A549 (cell line): ENCODE results near the gene FGFBP2. TPM values are rescaled to one million over a fixed set of nuclear protein-coding genes. Genes with fewer than 3 reads are reported as not detected.

Experiments used
- EHMT2 ChIP-seq: fragments of 200-600 bp; sonication (generic); IDR thresholded peaks from 2 replicates; pipeline ENCODE4 v1.6.1; 2016; ENCODE audit warnings: antibody characterized with exemption, low read depth, mild to moderate bottlenecking, moderate library complexity
- NFE2L2 ChIP-seq: fragments of 150-350 bp; conservative IDR thresholded peaks from 2 replicates; pipeline ENCODE4 v1.6.1; 2014; ENCODE audit warnings: low read length
- TFCP2L1 ChIP-seq: fragments of 250-450 bp; sonication (Bioruptor Pico); IDR thresholded peaks from 2 replicates; pipeline ENCODE4 v1.5.0; 2021; ENCODE audit warnings: mild to moderate bottlenecking
- ZC3H11A ChIP-seq: fragments of 450-650 bp; IDR thresholded peaks from 2 replicates; pipeline ENCODE4 v1.6.1; 2014; ENCODE audit warnings: antibody characterized with exemption, mild to moderate bottlenecking
- polyA plus RNA-seq, 4 experiments: library from polyadenylated mRNA; depleted of rRNA in 3 of 4; stranded (reverse); fragments of >200 nt; fragmentation: RNase III in 1 of 4; extraction: RNeasy Plus Mini Kit Qiagen cat#74134 plus additional on column Dnase treatment in 1 of 4; gene quantifications; 2 replicates in 3 of 4; 3 replicates in 1 of 4; pipeline ENCODE4 v1.2.3, GENCODE V29; 2011 to 2017
- TF ChIP-seq, protein P1 (sequence below): fragments of 200-600 bp; sonication (generic); IDR thresholded peaks from 2 replicates; pipeline ENCODE4 v1.6.1; 2016; ENCODE audit warnings: antibody characterized with exemption, mild to moderate bottlenecking, moderate library complexity

Gene FGFBP2
- polyA plus RNA-seq, 2 of the 4 experiments (the other 2 are of a cell fraction) = not detected

DNA sequence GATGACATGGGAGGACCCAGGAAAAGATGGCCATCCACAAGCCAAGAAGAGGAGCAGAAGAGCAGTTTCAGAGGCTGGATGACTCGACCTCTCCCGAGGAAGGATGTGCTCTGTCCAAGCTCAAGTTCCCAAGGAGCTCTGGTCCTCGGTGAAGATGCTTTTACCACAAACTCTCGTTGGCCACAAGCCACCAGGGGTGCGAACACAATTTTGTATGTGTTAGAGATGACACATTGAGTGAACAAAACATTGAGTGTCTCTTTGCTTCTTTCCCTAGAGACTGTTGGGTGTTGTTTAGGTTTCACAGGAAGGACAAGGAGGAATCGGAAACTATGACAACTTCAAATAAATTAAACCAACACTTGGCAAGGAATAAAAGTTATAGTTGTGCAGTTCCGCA is 50.7 kb downstream of the FGFBP2 start (continued):
- TF ChIP-seq, protein P1, sequence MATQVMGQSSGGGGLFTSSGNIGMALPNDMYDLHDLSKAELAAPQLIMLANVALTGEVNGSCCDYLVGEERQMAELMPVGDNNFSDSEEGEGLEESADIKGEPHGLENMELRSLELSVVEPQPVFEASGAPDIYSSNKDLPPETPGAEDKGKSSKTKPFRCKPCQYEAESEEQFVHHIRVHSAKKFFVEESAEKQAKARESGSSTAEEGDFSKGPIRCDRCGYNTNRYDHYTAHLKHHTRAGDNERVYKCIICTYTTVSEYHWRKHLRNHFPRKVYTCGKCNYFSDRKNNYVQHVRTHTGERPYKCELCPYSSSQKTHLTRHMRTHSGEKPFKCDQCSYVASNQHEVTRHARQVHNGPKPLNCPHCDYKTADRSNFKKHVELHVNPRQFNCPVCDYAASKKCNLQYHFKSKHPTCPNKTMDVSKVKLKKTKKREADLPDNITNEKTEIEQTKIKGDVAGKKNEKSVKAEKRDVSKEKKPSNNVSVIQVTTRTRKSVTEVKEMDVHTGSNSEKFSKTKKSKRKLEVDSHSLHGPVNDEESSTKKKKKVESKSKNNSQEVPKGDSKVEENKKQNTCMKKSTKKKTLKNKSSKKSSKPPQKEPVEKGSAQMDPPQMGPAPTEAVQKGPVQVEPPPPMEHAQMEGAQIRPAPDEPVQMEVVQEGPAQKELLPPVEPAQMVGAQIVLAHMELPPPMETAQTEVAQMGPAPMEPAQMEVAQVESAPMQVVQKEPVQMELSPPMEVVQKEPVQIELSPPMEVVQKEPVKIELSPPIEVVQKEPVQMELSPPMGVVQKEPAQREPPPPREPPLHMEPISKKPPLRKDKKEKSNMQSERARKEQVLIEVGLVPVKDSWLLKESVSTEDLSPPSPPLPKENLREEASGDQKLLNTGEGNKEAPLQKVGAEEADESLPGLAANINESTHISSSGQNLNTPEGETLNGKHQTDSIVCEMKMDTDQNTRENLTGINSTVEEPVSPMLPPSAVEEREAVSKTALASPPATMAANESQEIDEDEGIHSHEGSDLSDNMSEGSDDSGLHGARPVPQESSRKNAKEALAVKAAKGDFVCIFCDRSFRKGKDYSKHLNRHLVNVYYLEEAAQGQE = no peak
- TF ChIP-seq ZC3H11A (no peak), TFCP2L1 (CRISPR knock-in tag) (no peak), EHMT2 (no peak), NFE2L2 (no peak)

Other genes with a start within 250 kb of the FGFBP2 start
- gene CD38, start 184.8 kb downstream of the FGFBP2 start, polyA plus RNA-seq (2011; rRNA removed) = 12.2 and 12.4 TPM in 2 replicates
- 7.8 to 9.1 TPM (median 8.2 TPM) in 3 replicates for gene CD38, start 184.8 kb downstream of the FGFBP2 start, polyA plus RNA-seq (2017; fragmentation: RNase III; extraction: RNeasy Plus Mini Kit Qiagen cat#74134 plus additional on column Dnase treatment)
- 1.1 and 1.3 TPM in 2 replicates for gene FGFBP1, start 24.4 kb downstream of the FGFBP2 start, polyA plus RNA-seq (2011; rRNA removed)
- gene FGFBP1, start 24.4 kb downstream of the FGFBP2 start, polyA plus RNA-seq (2017; fragmentation: RNase III; extraction: RNeasy Plus Mini Kit Qiagen cat#74134 plus additional on column Dnase treatment) = 3.0 to 4.1 TPM (median 4.0 TPM) in 3 replicates
- 0.04 and 0.14 TPM in 2 replicates for gene PROM1, start 120.8 kb upstream of the FGFBP2 start, polyA plus RNA-seq (2011; rRNA removed)
- gene PROM1, start 120.8 kb upstream of the FGFBP2 start, polyA plus RNA-seq (2017; fragmentation: RNase III; extraction: RNeasy Plus Mini Kit Qiagen cat#74134 plus additional on column Dnase treatment) = 0.03 to 0.12 TPM in 2 of 3 replicates, not detected in the other